CD4-positive, alpha-beta T cell treated with Interleukin-21 for 1 hour (primary cell): ENCODE results near the gene TAF11L8.
"Not testable (repeated sequence)": the region's sequence is repeated elsewhere in the genome, so short reads cannot be mapped to it uniquely, and the experiment has no call there.

Source experiments
- DNase-seq: peaks from one replicate; pipeline ENCODE4 v3.0.0-alpha.2; 2020

The TAF11L8 gene

GRCh38 chr5:17590860-17591259, at the start of gene TAF11L8:
TAF11L8 (minus strand) TSS chr5:17590960.
- DNase-seq = not testable (repeated sequence)

- no peak for DNase-seq
Observed at GRCh38 chr5:17634160-17634559, 43.4 kb upstream of the TAF11L8 start, which contains the start of gene TAF11L14. TAF11L14 (plus strand) TSS chr5:17634460.

- not testable (repeated sequence) for DNase-seq
Observed at GRCh38 chr5:17631788-17632187, 41.0 kb upstream of the TAF11L8 start, which contains the start of gene TAF11L13. TAF11L13 (plus strand) TSS chr5:17632088.

- no peak for DNase-seq
Observed at GRCh38 chr5:17625686-17626085, 34.9 kb upstream of the TAF11L8 start.

GRCh38 chr5:17620627-17621026, 29.9 kb upstream of the TAF11L8 start:
- DNase-seq = no peak

GRCh38 chr5:17619354-17619753, 28.6 kb upstream of the TAF11L8 start:
- DNase-seq = no peak

- no peak for DNase-seq
Observed at GRCh38 chr5:17614872-17615605, 24.3 kb upstream of the TAF11L8 start.

- not testable (repeated sequence) for DNase-seq
Observed at GRCh38 chr5:17610092-17610491, 19.3 kb upstream of the TAF11L8 start, which contains the start of gene TAF11L12. TAF11L12 (plus strand) TSS chr5:17610392.

GRCh38 chr5:17607461-17607860, 16.7 kb upstream of the TAF11L8 start:
- DNase-seq = not testable (repeated sequence)

GRCh38 chr5:17604951-17605350, 14.2 kb upstream of the TAF11L8 start:
- no peak for DNase-seq

- not testable (repeated sequence) for DNase-seq
Observed at GRCh38 chr5:17603880-17604279, 13.1 kb upstream of the TAF11L8 start, which contains the start of gene TAF11L11. TAF11L11 (plus strand) TSS chr5:17604183.

- not testable (repeated sequence) for DNase-seq
Observed at GRCh38 chr5:17597728-17598127, 7.0 kb upstream of the TAF11L8 start, which contains the start of gene TAF11L10. TAF11L10 (minus strand) TSS chr5:17597828.

- DNase-seq = not testable (repeated sequence)
Observed at GRCh38 chr5:17594255-17594654, 3.5 kb upstream of the TAF11L8 start, which contains the start of gene TAF11L9. TAF11L9 (minus strand) TSS chr5:17594394.

GRCh38 chr5:17585658-17586057, 5.1 kb downstream of the TAF11L8 start, which contains the start of gene TAF11L7:
TAF11L7 (minus strand) TSS chr5:17585758.
- not testable (repeated sequence) for DNase-seq
